GM18517 (cell line): Measurements from ENCODE around the gene NR6A1.

Experiments used
- ATAC-seq: cut with Tn5 transposase; IDR thresholded peaks from one replicate; pipeline ENCODE4 v1.9.1; 2021; ENCODE audit warnings: mild to moderate bottlenecking, moderate library complexity; ENCODE audit not compliant: unreplicated experiment

Gene NR6A1

DNA sequence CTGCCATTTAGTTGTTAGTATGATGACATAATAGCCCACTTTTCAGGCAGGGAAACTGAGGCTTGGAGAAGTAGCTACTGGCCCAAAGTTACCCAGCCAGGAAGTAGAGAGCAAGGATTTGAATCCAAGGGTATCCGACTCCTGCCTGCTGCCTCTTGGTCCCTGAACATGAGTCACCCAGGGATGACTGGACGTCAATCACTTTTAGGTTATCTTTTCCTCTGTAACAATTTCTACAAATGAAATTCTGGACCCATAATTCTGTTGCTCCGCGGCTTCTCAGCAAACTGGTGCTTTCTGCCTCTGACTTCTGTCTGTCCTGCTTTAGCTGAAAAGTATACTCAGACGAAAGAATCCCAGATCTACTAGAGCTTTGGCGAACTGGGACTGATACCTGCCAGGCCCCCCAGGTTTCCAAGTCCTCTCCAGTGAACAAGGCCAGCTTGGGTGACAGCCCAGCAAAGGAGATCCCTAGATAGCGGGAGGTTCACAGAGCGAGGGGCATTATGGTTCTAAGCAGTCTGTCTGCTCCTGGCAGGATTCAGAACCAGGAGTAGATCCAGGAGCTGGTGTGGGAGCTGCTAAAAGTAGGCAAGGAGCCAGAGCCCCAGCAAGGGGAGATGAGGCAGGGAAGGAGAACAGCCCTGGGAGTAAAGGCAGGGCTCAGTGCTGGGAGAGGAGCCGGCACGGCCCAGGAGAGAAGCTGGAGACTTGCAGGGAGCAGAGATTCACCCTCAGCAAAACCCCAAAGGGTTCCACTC is 26.4 kb upstream of the NR6A1 start:
- ATAC-seq: no peak

DNA sequence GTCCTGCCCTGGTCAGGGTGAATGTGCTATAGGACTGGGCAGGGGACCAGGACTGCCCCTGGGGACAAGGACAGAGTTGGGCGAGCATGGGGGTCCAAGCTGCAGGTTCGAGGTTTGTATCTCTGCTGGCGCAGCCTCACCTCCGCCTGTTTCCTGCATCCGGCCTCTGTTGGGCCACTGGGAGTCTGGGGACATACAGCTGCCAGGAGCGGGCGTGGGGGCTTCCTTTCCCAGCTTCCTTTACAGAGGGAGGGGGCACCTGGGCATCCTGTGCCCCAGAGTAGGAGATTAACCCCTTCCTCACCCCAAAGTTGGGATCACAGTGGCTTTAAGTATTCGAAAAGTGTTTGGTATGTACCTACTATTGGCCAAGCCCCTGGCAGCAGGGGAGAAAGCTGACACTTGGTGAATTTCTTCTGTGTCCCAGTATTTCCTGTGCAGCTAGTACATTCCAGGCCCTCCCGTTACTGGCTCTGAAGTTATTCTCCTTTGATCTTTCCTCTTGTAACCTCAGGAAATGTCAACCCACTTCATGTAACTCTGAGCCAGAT is 24.8 kb upstream of the NR6A1 start:
- no peak for ATAC-seq

DNA sequence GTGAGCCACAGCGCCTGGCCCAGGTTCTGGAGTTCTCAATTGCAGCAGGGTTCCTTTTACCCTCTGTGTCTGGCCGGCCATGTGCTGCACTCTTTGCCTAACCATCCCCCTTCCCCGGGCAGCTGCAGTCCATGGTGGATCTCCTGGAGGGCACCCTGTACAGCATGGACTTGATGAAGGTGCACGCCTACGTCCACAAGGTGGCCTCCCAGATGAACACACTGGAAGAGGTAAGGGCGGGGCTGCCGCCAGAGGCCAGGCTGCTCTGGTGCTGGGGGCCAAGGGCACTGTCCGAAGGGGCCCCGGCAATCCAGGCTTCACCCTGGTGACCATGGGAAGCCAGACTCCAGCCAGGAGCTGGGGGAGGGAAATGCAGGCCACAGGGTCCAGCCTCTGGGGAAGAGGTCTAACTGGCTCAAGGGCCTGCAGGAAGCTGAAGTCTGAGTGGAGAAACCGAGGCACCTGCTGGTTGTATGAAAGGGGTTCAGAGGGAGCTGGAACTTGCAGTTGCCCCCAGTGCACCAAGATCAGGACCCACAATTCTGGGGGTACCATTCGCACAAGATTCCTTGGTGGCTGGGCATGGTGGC is 23.9 kb upstream of the NR6A1 start:
- no peak for ATAC-seq

DNA sequence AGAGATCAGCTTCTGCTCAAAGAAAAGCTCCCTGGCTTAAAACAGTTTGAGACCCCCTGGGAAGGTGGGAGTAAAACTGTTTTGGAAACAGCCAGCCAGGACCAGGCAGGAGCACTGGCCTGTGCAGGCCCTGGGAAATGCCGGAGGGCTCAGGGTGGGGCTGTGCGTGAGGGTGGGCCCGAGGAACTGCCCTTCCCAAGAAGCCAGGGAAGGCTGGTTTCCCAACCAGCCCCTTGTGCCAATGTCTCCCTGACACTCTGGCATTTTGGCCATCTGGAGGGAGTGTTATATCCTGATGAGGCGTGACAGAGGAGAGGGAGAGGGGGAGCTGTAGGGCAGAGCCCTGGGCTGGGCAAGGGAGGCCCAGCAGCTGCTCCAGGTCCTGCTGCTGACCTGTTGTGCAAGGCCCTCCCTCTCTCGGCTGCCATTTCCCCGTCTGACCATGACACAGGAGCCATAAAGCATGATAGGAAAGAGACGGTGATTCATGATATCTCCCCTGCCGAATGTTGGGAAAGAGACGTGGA is 22.0 kb upstream of the NR6A1 start:
- no peak for ATAC-seq

DNA sequence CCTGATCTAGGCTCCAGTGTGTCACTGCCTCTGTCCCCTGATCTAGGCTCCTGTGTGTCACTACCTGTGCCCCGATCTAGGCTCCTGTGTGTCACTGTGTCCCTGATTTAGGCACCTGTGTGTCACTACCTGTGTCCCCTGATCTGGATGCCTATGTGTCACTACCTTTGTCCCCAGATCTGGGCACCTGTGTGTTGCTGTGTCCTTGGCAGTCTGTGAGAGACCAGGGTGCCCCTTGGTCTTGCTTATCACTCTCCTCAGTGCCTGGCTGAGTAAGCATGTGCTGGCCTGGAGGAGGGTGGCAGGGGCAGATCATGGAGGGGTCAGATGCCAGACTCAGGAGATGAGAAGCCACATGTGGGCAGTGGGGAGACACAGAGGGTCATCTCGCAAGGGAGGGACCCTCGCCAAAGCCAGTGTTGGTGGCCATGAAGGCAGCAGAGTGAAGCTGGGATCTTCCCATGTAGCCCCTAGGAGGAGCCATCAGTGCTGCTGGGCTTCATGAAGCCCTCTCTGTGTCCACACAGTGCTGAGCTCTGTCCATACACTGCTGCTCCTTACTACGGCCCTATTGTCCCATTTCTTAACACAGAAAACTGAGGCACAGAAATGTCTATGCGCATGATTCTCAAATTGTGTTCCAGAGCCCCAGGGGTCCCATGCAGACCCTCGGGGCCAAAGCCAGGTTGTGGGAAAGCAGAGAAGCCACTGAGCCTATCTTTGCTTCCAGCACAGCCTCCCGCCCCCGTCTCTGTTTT is 21.3 kb upstream of the NR6A1 start:
- no peak for ATAC-seq

DNA sequence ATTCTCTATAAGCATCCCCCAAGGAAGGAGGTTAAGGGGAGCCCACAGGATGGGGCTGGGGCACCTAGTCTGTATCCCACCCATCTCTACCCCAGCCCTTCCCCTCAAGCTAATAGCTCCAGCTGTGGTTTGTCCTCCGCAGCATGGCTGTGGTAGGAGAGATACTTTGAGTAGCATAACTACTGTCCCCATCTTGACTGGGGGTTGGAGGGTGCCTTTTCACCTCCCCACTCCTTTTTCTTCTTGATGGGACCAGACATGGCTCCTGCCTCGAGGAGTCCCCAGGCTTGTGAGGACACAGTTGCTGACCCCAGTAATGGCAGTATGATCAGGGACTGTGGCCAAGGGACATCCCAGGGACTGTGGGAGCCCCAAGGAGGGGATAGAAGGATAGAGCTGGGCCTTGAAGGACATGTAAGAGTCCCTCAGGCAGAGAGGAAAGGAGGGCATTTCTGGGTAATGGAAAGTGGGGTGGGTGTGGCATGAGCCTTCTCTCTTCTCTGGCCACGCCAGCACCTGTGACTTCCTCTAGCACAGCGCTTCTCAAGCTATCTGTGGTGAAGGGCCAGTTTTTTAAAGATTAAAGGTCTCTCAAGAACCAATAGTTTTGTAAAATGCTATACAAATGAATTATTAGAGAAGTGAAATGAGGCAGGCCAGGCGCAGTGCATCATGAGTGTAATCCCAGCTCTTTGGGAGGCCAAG is 19.8 kb upstream of the NR6A1 start:
- no peak for ATAC-seq

DNA sequence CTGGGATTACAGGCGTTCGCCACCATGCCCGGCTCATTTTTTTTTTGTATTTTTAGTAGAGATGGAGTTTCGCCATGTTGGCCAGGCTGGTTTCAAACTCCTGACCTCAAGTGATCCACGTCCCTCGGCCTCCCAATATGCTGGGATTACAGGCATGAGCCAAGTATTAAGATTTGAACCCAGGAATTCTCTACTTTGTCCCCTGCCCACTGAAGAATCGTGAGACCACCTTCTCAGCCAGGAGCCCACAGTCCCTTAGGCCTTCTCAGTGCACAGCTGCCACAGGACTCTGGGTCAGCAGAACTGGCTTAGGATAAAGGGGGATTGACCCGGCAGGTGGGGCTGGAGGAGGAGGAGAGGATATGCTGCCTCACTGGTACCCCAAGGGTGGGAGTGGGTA is 19.2 kb upstream of the NR6A1 start:
- no peak for ATAC-seq

DNA sequence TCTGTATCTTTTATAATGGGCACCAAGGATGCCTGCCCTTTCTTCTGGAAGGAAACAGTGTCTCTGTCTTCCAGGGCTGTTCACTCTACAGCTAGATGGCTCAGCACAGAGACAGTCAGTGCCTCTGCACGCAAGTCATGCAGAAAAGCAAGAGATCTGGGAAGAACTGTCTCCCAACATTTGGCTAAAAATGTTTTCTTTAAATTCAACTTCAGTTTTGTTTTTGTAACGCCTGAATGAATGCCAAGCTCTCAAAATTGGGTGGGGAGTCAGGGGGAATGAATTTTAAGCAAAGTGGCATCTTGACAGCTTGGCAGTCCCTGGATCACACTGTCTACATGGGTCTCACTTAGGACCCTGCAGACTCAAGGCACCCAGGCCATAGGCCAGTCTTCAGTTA is 18.4 kb upstream of the NR6A1 start:
- no peak for ATAC-seq

DNA sequence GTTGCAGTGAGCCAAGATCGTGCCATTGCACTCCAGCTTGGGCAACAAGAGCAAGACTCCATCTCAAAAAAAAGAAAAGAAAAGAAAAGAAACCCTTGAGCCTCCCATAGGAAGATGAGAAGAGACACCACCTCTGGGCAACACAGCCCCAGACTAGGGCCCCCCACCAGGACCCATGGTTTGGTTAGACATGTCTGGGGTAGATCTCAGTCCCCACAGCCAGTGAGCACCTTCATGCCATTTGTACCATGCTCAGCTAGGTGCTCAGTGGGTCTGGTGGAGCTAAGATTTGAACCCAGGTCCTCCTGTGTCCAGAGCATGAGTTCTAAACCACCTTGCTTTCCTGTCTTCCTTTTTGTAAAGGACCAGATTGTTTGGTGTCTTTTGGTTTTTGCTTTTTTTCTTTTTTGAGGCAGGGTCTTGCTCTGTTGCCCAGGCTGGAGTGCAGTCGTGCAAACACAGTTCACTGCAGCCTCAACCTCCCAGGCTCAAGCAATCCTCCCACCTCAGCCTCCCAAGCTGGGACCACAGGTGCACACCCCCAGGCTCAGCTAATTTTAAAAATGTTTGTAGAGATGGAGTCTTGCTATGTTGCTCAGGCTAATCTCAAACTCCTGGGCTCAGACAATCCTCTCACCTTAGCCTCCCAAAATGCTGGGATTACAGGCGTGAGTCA is 17.6 kb upstream of the NR6A1 start:
- no peak for ATAC-seq

DNA sequence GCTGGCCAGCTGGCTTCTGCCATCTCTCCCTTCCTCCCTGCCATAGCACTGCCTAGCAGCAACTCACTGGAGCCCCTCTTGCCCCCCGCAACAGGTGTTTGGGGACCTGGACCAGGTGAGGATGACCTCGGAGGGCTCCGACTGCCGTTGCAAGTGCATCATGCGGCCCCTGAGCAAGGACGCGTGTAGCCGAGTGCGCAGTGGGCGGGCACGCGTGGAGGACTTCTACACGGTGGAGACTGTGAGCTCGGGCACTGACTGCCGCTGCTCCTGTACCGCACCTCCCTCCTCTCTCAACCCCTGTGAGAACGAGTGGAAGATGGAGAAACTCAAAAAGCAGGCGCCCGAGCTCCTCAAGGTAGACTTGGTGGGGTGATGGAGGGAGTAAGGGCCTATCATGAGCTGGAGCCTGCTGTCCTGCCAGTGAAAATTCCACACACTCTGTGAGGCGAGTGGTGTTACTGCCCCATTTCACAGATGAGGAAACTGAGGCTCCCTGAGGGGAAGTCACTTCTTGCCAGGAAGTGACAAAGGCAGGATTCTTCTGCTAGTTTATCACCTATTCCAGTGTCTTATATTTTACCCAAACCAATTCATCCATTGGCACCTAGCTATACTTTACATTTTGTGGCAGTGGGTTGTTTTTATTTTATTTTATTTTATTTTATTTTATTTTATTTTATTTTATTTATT is 15.9 kb upstream of the NR6A1 start:
- no peak for ATAC-seq

DNA sequence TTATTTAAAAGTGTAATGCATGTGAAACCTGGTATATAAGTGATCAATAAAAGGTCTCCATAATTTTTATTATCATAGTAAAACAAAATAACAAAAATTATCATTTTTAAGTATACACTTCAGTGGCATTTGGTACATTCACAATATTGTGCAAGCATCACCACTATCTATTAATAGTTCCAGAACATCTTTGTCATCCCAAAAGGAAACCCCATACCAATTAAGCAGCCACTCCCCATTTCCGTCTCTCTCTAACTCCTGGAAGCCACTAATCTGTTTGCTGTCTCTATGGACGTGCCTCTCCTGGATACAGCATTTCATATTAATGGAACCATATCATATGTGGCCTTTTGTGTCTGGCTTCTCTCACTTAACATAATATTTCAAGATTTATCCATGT is 13.4 kb upstream of the NR6A1 start:
- no peak for ATAC-seq

DNA sequence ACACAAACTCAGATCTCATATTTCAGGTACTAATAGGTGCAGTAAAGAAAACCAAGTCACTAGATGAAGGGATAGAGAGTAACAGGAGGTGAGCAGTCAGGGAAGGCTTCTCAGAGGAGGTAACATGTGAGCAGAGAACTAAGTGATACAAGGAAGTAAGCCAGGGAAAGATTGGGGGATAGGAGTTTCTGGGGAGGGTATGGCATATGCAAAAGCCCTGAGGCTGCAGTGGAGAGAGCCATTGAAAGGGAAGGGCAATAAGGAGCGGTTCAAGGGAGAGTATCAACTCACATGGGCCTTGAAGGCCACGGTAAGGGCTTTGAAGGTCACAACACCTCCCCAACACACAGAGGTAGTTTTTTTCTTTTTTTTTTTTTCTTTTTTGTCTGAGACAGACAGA is 12.7 kb upstream of the NR6A1 start:
- no peak for ATAC-seq

DNA sequence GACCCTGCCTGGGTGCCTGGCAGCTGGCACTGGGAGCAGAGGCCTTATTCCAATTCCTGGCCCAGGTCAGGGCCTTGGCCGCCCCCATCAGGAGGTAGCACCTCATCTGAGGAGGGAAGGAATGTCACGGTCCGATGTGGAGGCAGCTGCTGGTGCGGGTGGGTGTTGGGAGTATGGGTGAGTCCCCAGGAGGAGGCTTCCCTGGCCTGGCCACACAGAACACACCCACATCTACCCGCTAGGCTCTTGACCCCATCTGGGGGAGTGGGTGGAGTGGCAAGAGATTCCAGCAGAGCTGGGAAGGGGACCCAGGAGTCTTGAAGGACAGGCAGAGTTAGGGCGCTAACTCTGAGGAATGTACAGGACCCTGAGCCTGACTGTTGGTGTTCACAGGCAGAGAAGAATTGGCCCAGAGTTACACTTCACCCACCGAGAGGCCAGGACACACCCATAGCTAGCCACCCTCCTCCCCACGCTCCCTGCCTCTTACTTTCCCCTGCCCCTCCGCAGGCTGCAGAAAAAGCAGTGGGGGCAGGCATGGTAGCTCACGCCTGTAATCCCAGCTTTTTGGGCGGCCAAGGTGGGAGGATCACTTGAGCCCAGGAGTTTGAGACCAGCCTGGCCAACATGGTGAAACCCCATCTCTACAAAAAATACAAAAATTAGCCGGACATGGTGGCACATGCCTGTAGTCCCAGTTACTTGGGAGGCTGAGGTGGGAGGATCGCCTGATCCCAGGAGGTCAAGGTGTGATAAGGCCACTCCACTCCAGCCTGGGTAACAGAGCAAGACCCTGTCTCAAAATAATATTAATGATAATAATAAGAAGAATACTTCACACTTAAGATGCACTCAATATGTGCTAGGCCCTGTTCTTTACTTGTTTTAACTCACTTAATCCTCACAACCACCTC is 11.8 kb upstream of the NR6A1 start:
- no peak for ATAC-seq

DNA sequence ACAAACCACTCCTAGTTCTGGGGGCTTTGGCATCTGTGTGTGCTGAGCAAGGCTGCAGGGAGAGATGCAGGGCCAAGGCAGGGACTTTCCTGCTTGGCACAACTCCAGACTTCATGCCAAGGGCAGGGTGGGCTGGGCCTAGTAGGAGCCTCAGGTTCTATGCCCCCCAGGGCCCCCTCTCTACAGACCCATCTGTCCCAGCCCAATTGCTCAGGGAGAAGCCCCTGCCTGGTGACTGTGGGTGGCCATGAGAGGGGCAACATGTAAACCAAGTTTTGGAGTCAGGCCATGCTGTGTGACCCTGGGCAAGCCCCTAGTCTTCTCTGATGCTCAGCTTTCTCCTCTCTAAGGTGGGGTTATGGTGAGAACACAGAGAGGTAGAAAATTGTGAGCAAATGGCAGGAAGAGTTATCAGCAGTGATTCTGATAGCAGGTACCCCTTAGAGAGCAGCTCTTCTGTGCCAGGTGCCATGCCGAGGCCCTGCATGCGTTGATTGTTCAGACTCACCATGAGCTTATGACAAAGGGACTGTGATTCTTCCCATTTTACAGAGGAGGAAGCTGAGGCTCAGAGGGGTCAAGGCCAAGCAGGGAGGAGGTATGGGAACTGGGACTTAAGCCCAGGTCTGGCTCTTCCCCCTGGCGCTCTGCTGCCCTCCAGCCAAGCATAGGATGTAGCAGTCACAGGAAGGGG is 11.0 kb upstream of the NR6A1 start:
- ATAC-seq: no peak

DNA sequence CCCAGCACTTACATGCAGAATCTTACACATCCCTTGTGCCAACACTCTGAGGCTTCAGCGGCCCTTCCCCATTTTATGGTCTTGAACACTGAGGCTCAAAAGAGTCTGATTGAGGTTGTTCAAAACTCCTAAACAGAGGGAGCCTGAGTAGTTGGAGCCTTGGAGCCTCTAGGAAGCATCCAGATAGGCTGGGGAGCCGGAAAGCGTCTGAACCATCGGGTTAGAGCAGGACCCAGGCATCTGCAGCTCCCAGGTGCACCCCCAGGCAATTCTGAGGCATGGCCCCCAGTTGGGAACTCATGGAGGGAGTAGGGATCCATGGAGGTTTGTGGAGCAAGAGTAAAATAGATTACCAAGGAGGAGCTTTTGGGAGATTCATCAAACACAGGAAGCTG is 9.6 kb upstream of the NR6A1 start:
- no peak for ATAC-seq

DNA sequence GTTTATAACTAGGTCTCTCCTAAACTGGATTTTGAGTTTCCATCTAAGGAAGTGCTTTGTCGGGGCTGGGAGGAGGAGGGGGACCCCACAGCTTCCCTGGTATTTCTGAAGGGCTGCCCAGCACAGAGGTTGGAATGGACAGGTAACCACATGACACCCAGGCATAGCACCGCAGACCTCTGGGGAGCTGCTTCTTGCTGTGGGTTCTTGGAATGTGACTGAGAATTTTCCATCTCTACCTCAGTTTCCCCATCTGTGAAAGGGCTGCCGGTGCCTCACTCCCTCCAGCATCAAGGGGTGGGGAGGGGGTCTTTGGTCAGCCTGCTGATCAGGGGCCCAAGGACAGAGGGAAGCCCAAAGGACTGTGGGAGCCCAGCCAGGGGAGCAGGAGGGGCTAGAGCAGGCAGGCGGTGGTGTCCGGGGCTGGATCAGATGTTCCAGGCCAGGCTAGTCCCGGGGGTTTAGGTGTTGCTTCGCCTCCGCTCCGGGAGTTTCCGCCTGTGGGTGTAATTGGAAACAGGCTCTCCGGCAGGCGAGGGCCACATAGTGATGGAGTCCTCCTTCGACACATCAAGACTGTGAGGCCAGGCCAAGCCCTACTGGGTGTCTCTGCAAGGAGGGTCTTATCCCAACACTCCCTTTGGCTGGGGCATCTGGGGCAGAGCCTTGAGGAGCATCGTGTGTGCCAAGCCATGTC is 9.1 kb upstream of the NR6A1 start:
- no peak for ATAC-seq

DNA sequence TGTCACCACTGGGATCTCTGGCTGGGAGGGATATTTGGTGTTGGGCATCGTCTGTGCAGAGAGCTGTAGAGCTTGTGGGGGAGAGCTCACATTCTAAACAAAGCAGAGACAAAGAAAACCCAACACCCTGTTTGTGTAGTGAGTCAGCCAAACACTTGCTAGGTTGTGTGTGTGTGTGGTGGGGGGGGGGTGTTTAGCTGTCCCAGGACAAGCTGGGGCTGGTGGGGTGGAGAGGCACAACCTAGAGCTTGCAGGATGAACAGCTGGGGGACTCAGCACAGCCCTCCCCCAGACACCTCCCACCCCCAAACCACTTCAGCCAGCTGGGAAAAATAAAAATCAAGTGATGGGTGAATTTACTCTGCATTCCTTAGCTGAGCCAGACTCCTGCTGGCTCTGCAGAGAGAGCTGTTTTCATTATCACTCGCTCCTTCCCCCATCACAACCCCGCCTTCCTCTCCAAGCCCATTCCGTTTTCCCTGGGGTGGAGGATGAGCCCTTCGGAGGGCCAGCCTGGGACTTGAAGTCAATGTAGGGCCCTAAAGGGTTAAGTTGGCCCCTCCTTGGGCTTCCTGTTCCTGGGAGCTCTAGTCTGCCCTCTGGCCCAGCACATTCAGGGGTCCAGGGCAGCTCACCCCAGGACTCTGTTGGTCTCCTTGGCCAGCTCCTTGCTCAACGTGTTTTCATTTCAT is 8.4 kb upstream of the NR6A1 start:
- no peak for ATAC-seq
